NCI-H1105 (cell line): ENCODE data around the gene TMEM123.

Experiments used
- DNase-seq: peaks from one replicate; lab custom pipeline; 2025; lab: John Stamatoyannopoulos, UW

TMEM123 gene

GRCh38 chr11:102452461-102453301 lies at the start of gene TMEM123:
TMEM123 (minus strand) TSS chr11:102452765; CDS start chr11:102452623, 142 bp downstream.
- DNase-seq = peak; percentile 82

- no peak for DNase-seq
Observed at GRCh38 chr11:102500829-102501228, 48.3 kb upstream of the TMEM123 start.

GRCh38 chr11:102499931-102500330 lies 47.4 kb upstream of the TMEM123 start:
- DNase-seq = no peak

GRCh38 chr11:102499151-102499550 lies 46.6 kb upstream of the TMEM123 start:
- no peak for DNase-seq

GRCh38 chr11:102497061-102497460 lies 44.5 kb upstream of the TMEM123 start:
- DNase-seq = no peak

GRCh38 chr11:102495161-102496042 lies 42.8 kb upstream of the TMEM123 start:
- DNase-seq = peak; percentile 44

- no peak for DNase-seq
Observed at GRCh38 chr11:102494216-102494615, 41.7 kb upstream of the TMEM123 start.

GRCh38 chr11:102493524-102493923 lies 41.0 kb upstream of the TMEM123 start:
- DNase-seq = no peak

GRCh38 chr11:102491969-102492368 lies 39.4 kb upstream of the TMEM123 start:
- DNase-seq = no peak

GRCh38 chr11:102489186-102490145 lies 36.9 kb upstream of the TMEM123 start:
- DNase-seq = no peak

GRCh38 chr11:102488208-102488607 lies 35.6 kb upstream of the TMEM123 start:
- DNase-seq = no peak

GRCh38 chr11:102487214-102487613 lies 34.6 kb upstream of the TMEM123 start:
- DNase-seq = no peak

- no peak for DNase-seq
Observed at GRCh38 chr11:102486584-102486983, 34.0 kb upstream of the TMEM123 start.

GRCh38 chr11:102485095-102485722 lies 32.6 kb upstream of the TMEM123 start:
- DNase-seq = no peak

- DNase-seq = no peak
Observed at GRCh38 chr11:102482433-102482832, 29.9 kb upstream of the TMEM123 start.

GRCh38 chr11:102479733-102480132 lies 27.2 kb upstream of the TMEM123 start:
- DNase-seq = no peak

GRCh38 chr11:102478673-102479299 lies 26.2 kb upstream of the TMEM123 start:
- DNase-seq = no peak

- DNase-seq = no peak
Observed at GRCh38 chr11:102476812-102477211, 24.2 kb upstream of the TMEM123 start.

- no peak for DNase-seq
Observed at GRCh38 chr11:102476069-102476468, 23.5 kb upstream of the TMEM123 start.

GRCh38 chr11:102473543-102473942 lies 21.0 kb upstream of the TMEM123 start:
- DNase-seq = no peak

- no peak for DNase-seq
Observed at GRCh38 chr11:102472127-102472526, 19.6 kb upstream of the TMEM123 start.
